Heart left ventricle (tissue), 13 donors: ENCODE data around the gene COMMD1.

Experiments
- POLR2A ChIP-seq, 2 donors: fragments of 450-650 bp; IDR thresholded peaks; one replicate each; pipeline ENCODE4 v1.6.1; 2017; ENCODE audit warnings: antibody characterized with exemption in 2 of 2, mild to moderate bottlenecking in 2 of 2, moderate library complexity in 2 of 2
- TF ChIP-seq, protein P1 (sequence below), 12 donors: fragments of 200-600 bp; sonication (generic) in 4 of 12; IDR thresholded peaks; one replicate each; pipeline versions ENCODE4 v1.5.0 to v1.8.0; 2018 to 2022; ENCODE audit warnings: antibody characterized with exemption in 12 of 12, mild to moderate bottlenecking in 5 of 12
- donor health status: ischemic (EF 13 %, LVEDD 7.1; RV severe dilation, severe dysfunction).
- donor health status: DM: no; HTN: yes; CAD: no.
- donor health status: DM: no; HTN: no; CAD: no.
- donor health status: ischemic (EF 25% LVEDD 6.9; RV normal size, moderate dysfunction).
- donor health status: ischemic (EF 25% LVEDD 5.7; RV mildly dilated, moderate dysfunction).
- donor health status: ischemic (EF 35%, LVEDD 5.7; RV mildly dilated, moderate dysfunction).
- donor health status: nonischemic (EF 11% LVEDD 7.7; RV severe dilation, severe dysfunction).
- donor health status: DM: yes; HTN: yes; CAD: no.
- donor health status: PGD.
- donor health status: ischemic (EF 29% LVEDD 5.4; RV normal size, mild dysfunction).
- donor health status: nonischemic (EF 23%, LVEDD 6.1; RV moderate dilation, normal function).

- TF ChIP-seq, protein P1, sequence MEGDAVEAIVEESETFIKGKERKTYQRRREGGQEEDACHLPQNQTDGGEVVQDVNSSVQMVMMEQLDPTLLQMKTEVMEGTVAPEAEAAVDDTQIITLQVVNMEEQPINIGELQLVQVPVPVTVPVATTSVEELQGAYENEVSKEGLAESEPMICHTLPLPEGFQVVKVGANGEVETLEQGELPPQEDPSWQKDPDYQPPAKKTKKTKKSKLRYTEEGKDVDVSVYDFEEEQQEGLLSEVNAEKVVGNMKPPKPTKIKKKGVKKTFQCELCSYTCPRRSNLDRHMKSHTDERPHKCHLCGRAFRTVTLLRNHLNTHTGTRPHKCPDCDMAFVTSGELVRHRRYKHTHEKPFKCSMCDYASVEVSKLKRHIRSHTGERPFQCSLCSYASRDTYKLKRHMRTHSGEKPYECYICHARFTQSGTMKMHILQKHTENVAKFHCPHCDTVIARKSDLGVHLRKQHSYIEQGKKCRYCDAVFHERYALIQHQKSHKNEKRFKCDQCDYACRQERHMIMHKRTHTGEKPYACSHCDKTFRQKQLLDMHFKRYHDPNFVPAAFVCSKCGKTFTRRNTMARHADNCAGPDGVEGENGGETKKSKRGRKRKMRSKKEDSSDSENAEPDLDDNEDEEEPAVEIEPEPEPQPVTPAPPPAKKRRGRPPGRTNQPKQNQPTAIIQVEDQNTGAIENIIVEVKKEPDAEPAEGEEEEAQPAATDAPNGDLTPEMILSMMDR (IDR thresholded peaks at IDR 0.05) = no peak
- TF ChIP-seq POLR2A (IDR thresholded peaks at IDR 0.05) = no peak
Measured at GRCh38 chr2:62099523-62100175, 194.2 kb downstream of the COMMD1 start.
